GM08714 (cell line): ENCODE results near the gene ZNF385C.

Experiments
- H3K4me3 ChIP-seq: fragments of 200-500 bp; sonication (Bioruptor generic); 2 replicates; pipeline ENCODE4 v1.5.1; 2014; ENCODE audit warnings: mild to moderate bottlenecking, low read length, inconsistent platforms
- ZNF274 ChIP-seq: IDR thresholded peaks from 2 replicates; pipeline ENCODE4 v1.6.1; 2012; ENCODE audit warnings: mild to moderate bottlenecking, low read depth, low read length

Gene ZNF385C

DNA sequence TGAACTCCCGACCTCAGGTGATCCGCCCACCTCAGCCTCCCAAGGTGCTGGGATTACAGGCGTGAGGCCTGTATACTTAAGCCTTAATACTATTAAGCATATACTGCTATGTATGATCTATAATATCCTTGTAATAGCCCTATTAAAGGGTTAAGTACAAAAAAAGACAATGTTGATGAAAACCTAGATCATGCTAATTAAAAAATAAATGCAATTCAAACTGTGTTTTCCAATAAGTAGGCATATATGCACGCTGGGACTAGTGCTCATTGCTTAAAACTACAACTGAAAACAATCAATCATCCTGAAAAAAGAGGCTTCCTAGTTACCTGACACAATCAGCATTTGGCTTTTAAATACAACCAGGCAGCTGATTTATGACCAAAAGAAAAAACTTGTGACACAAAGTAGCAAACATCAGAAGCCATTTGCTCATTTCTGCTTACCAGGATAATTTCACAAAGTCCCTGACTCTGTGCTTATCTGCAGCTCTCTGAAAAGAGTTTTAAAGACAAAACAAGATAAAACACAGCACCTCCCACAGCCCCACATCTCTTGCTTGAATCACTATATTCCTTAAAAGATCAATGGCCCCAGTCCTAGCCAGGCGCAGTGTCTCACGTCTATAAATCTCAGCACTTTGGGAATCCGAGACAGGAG, 11.1 kb downstream of the ZNF385C start:
- no peak for TF ChIP-seq ZNF274
- H3K4me3 ChIP-seq, result no peak overlapping the region

DNA sequence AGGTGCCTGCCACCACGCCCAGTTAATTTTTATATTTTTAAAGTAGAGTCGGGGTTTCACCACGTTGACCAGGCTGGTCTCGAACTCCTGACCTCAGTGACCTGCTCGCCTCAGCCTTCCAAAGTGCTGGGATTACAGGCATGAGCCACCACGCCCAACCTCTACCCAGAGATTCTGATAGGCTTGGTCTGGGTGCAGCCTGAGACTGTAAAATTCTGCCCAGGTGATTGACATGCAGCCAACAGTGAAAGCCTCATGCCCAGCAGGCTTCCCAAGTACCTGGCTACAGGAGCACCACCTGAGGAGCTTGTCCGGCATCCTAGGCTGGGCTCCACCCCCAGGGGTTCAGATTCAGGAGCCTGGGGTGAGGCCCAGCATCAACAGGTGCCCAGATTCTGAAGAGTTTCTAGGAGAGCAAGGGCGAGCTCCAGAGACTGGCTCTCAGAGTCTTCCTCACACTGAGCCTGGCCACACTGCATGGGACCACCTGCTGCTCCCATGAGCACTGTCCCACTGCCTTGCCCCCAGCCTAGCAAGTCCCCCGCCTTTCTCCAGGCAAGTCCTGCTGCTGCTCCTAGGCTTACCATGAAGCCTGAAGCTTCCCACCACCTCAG, 16.6 kb downstream of the ZNF385C start:
- no peak for TF ChIP-seq ZNF274
- H3K4me3 ChIP-seq, result no peak overlapping the region

DNA sequence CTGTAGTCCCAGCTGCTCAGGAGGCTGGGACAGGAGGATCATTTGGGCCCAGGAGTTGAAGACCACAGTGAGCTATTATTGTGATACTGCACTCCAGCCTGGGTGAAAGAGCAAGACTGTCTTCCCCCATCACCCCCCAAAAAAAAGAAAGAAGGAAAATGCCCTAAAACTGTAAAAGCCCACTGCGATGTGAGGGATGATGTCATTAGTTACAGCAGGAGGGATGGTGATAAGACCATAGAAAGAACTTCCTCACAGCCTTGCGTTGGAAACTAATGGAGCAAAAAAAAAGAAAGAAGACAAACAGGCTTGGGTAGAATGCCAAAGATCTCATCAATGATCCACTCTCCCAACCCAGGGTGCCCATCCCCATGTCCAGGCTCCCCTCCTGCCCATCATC, 18.7 kb downstream of the ZNF385C start:
- H3K4me3 ChIP-seq, result no peak overlapping the region
- no peak for TF ChIP-seq ZNF274

DNA sequence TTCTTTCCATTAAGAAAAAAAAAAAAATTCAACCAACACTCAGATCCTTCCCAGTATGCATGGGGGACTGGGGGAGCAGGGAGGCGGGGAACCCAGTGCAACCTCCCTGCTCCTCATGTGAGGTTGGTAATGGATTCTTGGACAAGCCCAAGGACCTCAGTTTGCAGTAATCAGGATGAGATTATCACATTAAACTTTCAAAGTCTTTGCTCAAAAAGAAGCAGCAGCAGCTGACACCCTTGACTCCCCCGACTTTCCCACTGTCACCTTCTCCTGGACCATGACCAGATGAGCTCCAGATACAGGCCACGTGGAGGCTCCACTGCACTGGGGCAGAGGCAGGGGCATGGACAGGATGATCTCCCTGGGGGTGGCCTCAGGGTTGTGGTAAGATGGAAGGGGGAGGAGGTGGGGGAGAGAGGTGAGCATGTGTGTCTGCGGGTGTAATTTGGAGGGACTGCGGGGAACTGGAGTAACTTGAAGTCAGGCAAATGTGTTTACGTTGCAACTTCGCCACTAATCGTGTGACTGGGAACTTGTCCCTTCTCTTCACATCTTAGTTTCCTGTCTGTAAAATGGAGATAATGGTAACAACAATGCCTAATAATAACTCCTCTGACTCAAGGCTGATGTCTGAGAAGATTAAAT, 19.8 kb downstream of the ZNF385C start:
- TF ChIP-seq ZNF274, result no peak
- no peak overlapping the region for H3K4me3 ChIP-seq

DNA sequence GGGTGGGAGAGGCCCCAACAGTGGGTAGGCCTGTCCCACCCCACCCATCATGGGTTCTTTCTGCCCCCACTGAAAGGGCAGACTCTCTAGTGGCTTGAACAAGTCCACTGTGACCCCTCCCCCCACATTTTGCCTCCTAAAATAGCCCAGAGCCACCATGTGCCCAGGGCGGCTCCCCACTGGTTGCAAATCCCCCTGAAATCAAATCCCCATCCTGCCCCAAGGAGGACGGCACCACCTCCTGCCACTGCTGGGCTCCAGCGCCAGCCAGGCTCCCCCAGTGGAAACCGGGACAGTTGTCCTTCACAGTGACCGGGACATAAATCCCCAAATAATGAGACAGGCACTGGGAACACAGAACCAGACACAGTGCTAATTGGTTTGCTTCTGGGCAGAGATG, 20.5 kb downstream of the ZNF385C start:
- no peak overlapping the region for H3K4me3 ChIP-seq
- TF ChIP-seq ZNF274, result no peak

DNA sequence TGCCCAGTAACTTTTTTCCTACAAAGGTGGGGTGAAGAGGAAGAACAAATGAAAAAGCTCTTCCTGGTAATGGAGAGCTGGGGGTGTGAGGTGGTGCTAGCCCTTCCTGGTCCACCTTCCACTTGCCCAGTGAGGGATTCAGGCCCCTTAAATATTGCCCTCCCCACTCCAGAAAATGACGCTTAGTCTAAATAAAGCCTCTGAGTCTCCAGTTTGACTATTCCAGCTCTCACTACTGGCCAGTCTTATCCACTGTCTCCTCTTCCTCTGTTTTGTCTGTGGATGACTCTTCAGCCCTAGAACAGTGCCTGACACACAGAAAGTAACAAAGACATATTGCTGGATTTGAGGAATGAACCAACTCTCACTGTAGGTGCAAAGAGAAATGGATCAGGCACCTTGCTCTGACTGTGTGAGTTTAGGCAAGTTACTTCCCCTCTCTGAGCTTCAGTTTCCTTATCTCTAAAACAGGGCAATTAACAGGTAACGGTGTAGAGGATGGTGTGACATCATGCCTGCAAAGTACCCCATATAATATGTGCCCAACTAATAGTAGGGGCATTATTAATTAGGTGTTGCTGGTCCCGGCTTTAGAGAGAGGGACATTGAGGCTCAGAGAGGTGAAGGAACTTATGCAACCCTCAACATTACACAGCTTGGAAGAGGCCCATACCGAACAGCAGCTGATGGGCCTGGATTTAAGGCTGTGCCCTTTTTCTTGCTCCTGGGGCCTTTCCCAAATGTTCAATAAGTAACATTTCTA, 21.3 kb downstream of the ZNF385C start:
- no peak for TF ChIP-seq ZNF274
- H3K4me3 ChIP-seq, result no peak overlapping the region

DNA sequence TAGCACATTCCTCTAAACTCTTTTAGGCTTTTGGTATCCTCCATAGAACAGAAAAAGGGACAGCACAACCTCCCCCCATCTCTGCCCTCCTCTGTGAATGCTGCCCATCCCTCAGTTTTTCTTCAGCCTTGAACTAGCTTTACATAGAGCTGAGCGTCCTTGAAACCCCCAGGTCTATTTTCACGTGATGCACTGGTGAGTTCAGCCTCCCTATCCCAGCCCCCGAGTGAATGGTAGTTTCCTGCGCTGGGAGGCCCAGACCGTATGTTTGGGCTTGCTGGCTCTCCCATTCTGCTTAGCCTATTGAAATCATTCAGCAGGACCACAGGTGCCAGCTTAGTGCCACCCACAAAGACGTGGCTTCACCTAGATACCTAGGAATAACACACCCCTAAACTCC, 22.5 kb downstream of the ZNF385C start:
- no peak for TF ChIP-seq ZNF274

DNA sequence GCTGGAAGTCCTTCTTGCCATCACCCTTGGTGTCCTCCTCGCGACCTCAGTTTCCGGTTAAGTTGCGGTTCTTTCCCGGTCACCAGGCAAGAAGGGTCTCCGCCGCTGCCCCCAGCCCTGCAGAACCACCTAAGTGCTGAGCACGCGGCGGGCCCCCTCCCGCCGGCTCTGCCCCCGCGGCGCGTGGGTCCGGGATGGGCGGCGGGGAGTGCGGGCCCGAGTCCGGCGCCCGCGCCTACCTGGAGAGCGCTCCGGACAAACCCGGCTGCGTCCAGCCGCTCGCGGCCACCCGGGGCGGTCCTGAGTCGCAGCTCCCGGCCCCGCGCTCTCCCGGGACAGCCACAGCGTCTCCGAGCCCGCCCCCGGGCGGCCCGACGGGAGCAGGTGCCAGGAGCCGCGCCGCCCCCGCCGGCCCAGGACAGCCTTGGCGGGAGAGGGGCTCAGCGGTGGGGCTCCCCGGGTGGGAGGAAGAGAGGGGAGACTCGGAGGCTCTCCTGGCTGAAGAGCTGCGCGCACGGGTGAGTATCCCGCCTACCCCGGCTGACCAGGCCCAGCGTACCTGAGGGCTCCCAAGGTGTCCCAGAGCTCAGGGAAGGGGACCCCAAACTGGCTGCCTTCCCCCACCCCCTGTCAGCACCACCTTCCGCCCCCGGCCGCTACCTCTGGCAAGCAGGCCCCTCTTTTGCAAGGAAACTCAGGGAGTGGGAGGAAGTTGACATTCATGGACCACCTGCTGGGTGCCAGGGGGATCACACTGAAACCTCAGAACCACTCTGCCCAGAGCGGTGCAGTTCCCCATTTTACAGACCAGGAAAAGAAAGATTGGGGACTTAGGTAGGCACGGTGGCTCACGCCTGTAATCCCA, 25.7 kb downstream of the ZNF385C start:
- H3K4me3 ChIP-seq, result no peak overlapping the region
- TF ChIP-seq ZNF274, result no peak

More for the DNA sequence above, 22.5 kb downstream of the ZNF385C start:
- H3K4me3 ChIP-seq, result no peak overlapping the region

DNA sequence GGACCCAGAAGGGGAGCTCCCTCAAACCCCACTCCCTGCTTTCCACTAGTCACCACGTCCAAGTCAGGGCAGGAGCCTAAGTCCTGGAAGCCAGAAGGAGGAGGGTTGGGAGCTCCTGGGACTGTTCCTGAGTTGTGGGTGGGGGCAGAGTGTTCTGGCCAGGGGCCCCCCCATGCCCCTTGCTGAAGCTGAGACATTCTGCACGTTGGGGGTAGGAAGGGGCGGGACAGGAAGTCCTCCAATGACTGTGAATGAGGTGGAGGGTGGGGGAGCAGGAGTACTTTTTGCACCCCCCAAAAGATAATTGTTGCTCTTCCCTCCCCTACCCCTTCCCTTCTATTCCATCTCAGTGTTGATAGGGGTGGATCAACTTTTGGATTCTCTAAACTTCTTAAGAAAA, 26.5 kb downstream of the ZNF385C start:
- H3K4me3 ChIP-seq, result no peak overlapping the region
- TF ChIP-seq ZNF274, result no peak

DNA sequence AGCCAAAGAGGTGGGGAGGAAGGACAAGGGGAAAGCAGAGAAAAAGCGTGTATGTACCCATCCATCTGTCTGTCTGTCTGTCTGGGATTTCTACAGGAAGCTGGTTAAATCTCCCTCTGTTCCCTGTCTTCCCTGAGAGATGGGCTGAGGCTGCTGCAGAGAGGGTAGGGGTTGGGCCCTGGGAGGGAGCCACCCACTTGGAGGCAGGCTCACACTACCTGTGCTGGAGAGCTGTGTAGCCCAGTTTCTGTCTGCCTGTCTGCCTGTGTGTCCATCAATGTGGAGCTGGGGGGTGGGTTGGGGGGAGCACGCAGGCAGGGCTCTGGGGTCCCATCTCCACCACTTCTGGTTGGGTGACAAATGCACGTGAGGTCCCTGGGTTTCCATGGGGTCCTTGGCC, 29.3 kb downstream of the ZNF385C start:
- TF ChIP-seq ZNF274, result no peak
- no peak overlapping the region for H3K4me3 ChIP-seq

DNA sequence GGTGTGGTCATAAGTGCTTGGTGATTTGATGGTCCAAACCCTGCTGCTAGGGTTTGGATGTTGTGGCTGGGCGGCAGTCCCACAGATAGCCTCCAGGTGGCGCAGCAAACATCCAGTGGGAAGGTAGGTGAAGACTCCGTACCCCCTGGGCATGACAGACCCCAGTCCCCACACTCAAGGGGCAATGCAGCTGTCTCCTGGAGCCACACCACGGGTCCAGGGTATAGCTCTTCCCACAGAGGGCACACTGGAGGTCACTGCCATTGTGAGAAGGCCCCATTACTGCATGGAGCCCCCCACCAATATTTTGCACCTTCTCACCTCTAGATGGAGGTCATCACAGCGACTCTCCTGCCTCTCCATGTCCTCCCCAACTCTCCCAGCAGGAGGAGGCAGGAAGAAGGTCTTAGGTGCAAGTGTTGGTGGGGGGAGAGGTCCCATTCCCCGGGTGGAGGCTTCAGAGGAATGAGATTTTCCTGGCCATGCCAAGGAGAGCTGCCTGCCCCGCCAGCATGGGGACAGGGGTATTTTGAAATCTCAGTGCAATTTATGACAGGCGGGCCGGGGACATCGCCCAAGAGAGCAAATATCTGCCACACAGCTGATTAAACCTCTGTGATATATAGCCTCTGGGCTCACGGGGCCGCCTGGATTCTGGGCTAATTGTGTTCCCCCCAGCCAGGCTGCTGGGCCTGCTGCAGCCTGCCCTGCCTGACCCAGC, 30.7 kb downstream of the ZNF385C start:
- no peak for TF ChIP-seq ZNF274

DNA sequence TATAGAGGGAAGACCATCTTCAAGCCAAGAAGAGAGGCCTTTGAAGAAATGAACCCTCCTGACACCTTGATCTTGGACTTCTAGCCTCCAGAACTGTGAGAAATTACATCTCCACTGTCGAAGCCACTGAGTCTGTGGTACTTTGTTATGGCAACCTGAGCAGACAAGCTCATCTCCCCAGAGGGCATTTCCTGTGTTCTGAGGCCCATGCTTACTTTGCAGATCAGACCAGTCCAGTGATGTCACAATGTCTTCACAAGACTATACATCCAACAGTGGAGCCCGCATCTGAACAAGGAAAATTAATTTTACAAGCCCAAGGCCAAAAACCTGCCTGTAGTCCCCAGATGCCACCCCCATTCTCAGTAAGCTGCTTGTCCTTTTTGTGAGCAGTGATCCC, 33.1 kb downstream of the ZNF385C start:
- H3K4me3 ChIP-seq, result no peak overlapping the region
- no peak for TF ChIP-seq ZNF274

More for the DNA sequence above, 30.7 kb downstream of the ZNF385C start:
- no peak overlapping the region for H3K4me3 ChIP-seq

DNA sequence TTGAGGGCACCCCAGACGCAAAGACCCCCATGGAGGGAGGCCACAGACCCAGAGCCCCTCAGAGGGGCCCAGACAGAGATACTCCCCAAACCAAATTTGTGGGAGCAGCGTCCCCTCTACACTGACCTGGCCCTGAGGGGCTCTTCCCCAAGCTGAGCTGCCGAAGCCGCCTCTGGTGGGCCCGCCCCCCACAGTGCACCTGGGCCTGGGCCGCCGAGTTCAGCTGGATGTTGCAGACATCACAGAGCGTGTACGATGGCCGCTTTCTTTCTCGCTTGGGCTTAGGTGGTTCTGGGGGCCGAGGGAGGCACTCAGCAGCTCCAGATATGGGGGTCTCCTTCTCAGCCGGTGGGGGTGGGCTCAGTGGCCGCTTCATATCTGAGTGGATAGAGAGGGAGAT, 35.6 kb downstream of the ZNF385C start:
- no peak overlapping the region for H3K4me3 ChIP-seq
- TF ChIP-seq ZNF274, result no peak
